ENCODE measurements around the gene KDELR1.

DNA sequence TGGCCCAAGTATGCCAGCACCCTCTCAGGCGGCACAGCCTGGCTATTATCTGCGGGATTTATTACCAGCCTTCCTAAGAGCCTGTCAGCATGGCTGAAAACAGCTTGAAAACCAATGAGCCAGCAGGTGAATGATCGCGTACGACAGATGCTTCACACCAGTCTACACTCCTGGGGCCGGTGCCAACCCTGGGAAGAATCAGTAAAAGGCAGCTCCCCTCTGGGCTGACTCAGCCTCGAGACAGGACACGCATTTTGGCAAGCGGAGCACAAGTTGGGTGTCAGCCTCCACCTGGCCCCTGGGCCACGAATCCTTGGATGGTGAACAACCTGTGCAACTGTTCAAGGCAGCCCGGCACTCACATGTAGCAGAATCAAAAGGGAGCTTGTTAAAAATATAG is 50.4 kb downstream of the KDELR1 start:
- TF ChIP-seq POLR2AphosphoS5 (IDR thresholded peaks at IDR 0.05; ENCODE audit: low read depth, low read length): no peak
- no peak for TF ChIP-seq POLR2A (IDR thresholded peaks at IDR 0.05; ENCODE audit: low read depth, low read length)
